NB4 (cell line): ENCODE measurements around the gene CPED1.

ENCODE experiments used
- DNase-seq: peaks from one replicate; pipeline ENCODE4 v3.0.0; 2010; ENCODE audit warnings: low read depth
- H3K4me3 ChIP-seq: one replicate; pipeline ENCODE4 v1.5.1; 2011; ENCODE audit warnings: mild to moderate bottlenecking, low read depth, low read length, moderate library complexity
- MYC ChIP-seq: IDR thresholded peaks from 2 replicates; pipeline ENCODE4 v1.6.1; 2011; ENCODE audit warnings: low read depth, low read length
- POLR2A ChIP-seq: IDR thresholded peaks from 2 replicates; pipeline ENCODE4 v1.6.1; 2011; ENCODE audit warnings: mild to moderate bottlenecking; ENCODE audit not compliant: insufficient read length; ENCODE audit errors: extremely low read depth
- TF ChIP-seq, protein P1 (sequence below): IDR thresholded peaks from 2 replicates; pipeline ENCODE4 v1.6.1; 2011; ENCODE audit warnings: low read depth, low read length
- TF ChIP-seq, protein P2 (sequence below): IDR thresholded peaks from one replicate; pipeline ENCODE4 v1.5.1; 2012; ENCODE audit warnings: low read depth, low read length

Gene CPED1

DNA sequence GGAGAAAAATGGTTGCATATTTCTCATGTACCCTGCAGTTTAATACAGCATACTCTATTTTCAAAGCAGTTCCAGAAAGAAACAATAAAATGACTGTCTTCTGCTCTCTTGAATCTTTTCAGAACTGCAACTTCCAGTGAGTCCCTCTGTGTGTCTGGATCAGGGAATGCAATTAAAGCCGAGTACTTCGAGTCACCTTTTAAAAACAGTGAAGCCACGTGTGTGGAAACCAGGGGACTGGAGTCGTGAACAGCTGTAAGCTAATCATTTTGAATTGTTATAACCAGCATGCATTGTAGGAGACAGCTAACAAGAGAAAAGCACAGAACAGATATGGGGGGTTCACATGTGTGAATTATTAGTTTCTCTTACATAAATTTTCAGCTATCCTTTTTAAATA, 109.1 kb downstream of the CPED1 start:
- H3K4me3 ChIP-seq, result no peak overlapping the region
- DNase-seq, result no peak
- TF ChIP-seq MYC, result no peak
- TF ChIP-seq, protein P1, sequence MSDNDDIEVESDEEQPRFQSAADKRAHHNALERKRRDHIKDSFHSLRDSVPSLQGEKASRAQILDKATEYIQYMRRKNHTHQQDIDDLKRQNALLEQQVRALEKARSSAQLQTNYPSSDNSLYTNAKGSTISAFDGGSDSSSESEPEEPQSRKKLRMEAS, result no peak
- TF ChIP-seq POLR2A, result no peak
- TF ChIP-seq, protein P2, sequence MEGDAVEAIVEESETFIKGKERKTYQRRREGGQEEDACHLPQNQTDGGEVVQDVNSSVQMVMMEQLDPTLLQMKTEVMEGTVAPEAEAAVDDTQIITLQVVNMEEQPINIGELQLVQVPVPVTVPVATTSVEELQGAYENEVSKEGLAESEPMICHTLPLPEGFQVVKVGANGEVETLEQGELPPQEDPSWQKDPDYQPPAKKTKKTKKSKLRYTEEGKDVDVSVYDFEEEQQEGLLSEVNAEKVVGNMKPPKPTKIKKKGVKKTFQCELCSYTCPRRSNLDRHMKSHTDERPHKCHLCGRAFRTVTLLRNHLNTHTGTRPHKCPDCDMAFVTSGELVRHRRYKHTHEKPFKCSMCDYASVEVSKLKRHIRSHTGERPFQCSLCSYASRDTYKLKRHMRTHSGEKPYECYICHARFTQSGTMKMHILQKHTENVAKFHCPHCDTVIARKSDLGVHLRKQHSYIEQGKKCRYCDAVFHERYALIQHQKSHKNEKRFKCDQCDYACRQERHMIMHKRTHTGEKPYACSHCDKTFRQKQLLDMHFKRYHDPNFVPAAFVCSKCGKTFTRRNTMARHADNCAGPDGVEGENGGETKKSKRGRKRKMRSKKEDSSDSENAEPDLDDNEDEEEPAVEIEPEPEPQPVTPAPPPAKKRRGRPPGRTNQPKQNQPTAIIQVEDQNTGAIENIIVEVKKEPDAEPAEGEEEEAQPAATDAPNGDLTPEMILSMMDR, result no peak

DNA sequence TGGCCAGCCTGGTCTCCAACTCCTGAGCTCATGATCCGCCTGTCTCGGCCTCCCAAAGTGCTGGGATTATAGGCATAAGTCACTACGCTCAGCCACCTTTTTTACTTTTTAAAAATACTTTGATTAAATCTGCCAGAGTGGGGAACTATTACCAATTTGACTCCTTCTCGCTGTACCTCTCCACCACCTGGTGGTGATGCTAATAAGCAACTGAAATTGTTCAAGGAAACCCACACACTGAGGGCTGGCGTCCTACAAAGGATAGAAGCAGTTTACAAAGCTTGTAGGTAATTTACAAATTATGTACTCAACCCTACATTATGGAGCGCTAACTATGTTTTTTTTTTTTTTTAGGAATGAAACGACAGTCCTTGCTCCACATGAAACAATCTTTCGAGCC, 111.1 kb downstream of the CPED1 start:
- DNase-seq, result no peak
- TF ChIP-seq POLR2A (no peak), MYC (no peak)
- TF ChIP-seq, protein P1, result no peak
- TF ChIP-seq, protein P2, result peak; percentile 8
- H3K4me3 ChIP-seq, result no peak overlapping the region

DNA sequence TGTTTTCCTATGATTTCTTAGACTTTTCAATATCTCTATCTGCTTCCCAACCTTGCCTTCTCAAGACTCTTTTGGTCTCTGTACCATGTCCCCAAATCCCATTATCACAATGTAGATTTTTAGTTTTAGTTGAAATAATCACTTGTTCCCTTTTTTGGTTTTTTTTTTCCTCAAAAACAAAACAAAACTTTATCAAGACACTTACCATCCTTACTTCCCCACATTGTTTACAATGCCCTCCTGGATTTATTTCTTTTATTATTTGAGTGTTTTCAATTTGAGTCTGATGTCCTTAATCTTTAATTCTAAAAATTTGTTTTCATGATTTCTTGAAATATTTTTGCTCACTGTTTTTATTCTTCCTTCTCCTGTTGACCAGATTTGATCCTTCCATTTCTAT, 112.6 kb downstream of the CPED1 start:
- no peak overlapping the region for H3K4me3 ChIP-seq
- DNase-seq, result no peak
- TF ChIP-seq, protein P1, result no peak

DNA sequence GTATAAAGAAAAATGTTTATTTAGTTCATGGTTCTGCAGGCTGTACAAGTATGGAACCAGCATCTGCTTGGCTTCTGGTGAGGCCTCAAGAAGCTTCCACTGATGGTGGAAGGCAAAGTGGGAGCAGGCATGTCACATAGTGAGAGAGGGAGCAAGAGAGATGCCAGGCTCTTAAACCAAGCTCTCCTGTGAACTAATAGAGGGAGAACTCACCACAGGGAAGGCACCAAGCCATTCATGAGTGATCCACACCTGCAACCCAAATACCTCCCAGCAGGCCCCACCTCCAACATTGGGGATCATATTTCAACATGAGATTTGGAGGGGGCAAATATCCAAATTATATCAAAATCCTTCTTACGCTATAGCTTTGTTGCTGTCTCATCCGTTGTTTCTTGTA, 113.1 kb downstream of the CPED1 start:
- no peak overlapping the region for H3K4me3 ChIP-seq
- TF ChIP-seq, protein P2, result no peak
- TF ChIP-seq POLR2A, result no peak
- no peak for TF ChIP-seq MYC
- TF ChIP-seq, protein P1, result no peak
- no peak for DNase-seq

DNA sequence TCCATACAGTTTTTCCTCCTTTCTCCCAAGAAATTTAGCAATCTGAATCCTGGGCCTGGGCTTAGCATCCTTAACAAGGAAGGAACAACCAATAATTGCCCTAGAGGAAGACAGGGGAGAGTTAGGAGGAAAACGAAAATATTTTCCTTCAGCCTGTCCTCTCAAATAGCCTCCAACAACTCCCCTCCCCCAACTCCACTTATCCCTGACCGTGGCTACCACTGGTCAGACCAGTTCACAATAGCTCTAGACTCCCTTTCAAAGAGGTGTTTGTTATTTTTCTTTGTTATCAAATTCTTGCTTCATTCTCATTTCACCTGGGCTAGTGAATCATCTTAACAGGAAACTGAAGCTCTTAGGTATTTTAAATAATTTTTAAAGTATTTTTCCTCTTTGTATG, 114.1 kb downstream of the CPED1 start:
- TF ChIP-seq POLR2A (no peak), MYC (no peak)
- TF ChIP-seq, protein P1, result no peak
- TF ChIP-seq, protein P2, result no peak
- no peak overlapping the region for H3K4me3 ChIP-seq
- DNase-seq, result no peak

DNA sequence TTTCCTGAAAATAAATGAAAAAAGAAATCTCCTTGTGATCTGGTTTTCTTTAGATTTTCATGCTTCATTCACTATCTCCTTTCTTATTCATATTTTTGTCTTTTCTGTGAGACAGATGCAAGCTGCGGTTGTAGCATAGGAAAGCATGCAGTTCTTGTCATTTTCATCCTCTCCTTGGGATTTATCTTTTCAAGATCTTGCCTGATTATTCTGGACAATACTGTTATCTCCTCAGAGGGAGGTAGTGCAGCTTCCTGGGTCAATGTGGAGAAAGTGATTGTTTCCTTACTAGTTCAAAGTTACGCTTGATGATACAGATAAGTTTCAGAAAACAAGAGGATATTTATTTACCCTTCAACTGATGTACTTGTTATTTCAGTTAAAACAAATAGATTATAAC, 114.6 kb downstream of the CPED1 start:
- TF ChIP-seq MYC (no peak), POLR2A (no peak)
- TF ChIP-seq, protein P1, result no peak
- TF ChIP-seq, protein P2, result no peak
- no peak overlapping the region for H3K4me3 ChIP-seq
- DNase-seq, result no peak
